GM19467 (cell line): ENCODE data around the gene ZNF554.
"Not testable (repeated sequence)": the region's sequence is repeated elsewhere in the genome, so short reads cannot be mapped to it uniquely, and the experiment has no call there.

Experiments used
- ATAC-seq: cut with Tn5 transposase; IDR thresholded peaks from one replicate; pipeline ENCODE4 v1.9.1; 2021; ENCODE audit warnings: mild to moderate bottlenecking, moderate library complexity; ENCODE audit not compliant: unreplicated experiment

ZNF554 gene

GRCh38 chr19:2806736-2807378 lies 12.8 kb upstream of the ZNF554 start:
- no peak for ATAC-seq

GRCh38 chr19:2807379-2808128 lies 12.1 kb upstream of the ZNF554 start:
- ATAC-seq = no peak

GRCh38 chr19:2808129-2808941 lies 11.3 kb upstream of the ZNF554 start:
- ATAC-seq = no peak

GRCh38 chr19:2809387-2810140 lies 10.1 kb upstream of the ZNF554 start:
- ATAC-seq = no peak

- no peak for ATAC-seq
Measured at GRCh38 chr19:2810141-2811091, 9.3 kb upstream of the ZNF554 start.

- ATAC-seq = no peak
Measured at GRCh38 chr19:2811221-2811722, 8.4 kb upstream of the ZNF554 start.

GRCh38 chr19:2811735-2812413 lies 7.8 kb upstream of the ZNF554 start:
- no peak for ATAC-seq

GRCh38 chr19:2812414-2813234 lies 7.0 kb upstream of the ZNF554 start:
- no peak for ATAC-seq

GRCh38 chr19:2813235-2814160 lies 6.2 kb upstream of the ZNF554 start:
- ATAC-seq = no peak

- no peak for ATAC-seq
Measured at GRCh38 chr19:2814426-2814825, 5.2 kb upstream of the ZNF554 start.

- ATAC-seq = no peak
Measured at GRCh38 chr19:2815191-2815614, 4.5 kb upstream of the ZNF554 start.

- no peak for ATAC-seq
Measured at GRCh38 chr19:2815923-2816322, 3.7 kb upstream of the ZNF554 start.

GRCh38 chr19:2816641-2817040 lies 3.0 kb upstream of the ZNF554 start:
- ATAC-seq = no peak

GRCh38 chr19:2817237-2817829 lies 2.3 kb upstream of the ZNF554 start:
- ATAC-seq = not testable (repeated sequence)

- ATAC-seq = no peak
Measured at GRCh38 chr19:2820112-2820702, 539 bp downstream of the ZNF554 start.

- no peak for ATAC-seq
Measured at GRCh38 chr19:2822846-2823245, 3.2 kb downstream of the ZNF554 start.
